Cardiac muscle cell (in vitro differentiated cells and primary cell): ENCODE results near the gene DOK7. TPM values are rescaled to one million over a fixed set of nuclear protein-coding genes. Genes with fewer than 3 reads are reported as not detected.

ENCODE experiments used
- DNase-seq, 2 donors: peaks; one replicate each; pipeline versions ENCODE4 v3.0.0 to v3.0.0-alpha.2; 2010 to 2017; ENCODE audit warnings: low read depth in 1 of 2, low spot score in 1 of 2
- H3K27ac ChIP-seq: fragments of 200-600 bp; sonication (generic); 2 replicates; pipeline ENCODE4 v1.5.1; 2016
- H3K27me3 ChIP-seq: fragments of 200-600 bp; sonication (generic); 2 replicates; pipeline ENCODE4 v1.6.0; 2016; ENCODE audit warnings: control low read depth
- H3K36me3 ChIP-seq: fragments of 200-600 bp; sonication (generic); 2 replicates; pipeline ENCODE4 v1.5.1; 2016; ENCODE audit warnings: control low read depth
- H3K4me1 ChIP-seq: fragments of 200-600 bp; sonication (generic); 2 replicates; pipeline ENCODE4 v1.8.1; 2017; ENCODE audit warnings: low read depth, mild to moderate bottlenecking, mixed run types
- H3K4me3 ChIP-seq: fragments of 200-600 bp; sonication (generic); 2 replicates; pipeline ENCODE4 v1.5.1; 2016; ENCODE audit warnings: mild to moderate bottlenecking
- H3K9me3 ChIP-seq: fragments of 200-600 bp; sonication (generic); 2 replicates; pipeline ENCODE4 v1.5.1; 2017; ENCODE audit warnings: low read depth, mild to moderate bottlenecking, control low read depth
- CTCF ChIP-seq: IDR thresholded peaks from 2 replicates; pipeline ENCODE4 v1.5.1; 2012; ENCODE audit warnings: low read depth, mild to moderate bottlenecking, low read length
- polyA plus RNA-seq: library from polyadenylated mRNA; unstranded; fragments of >200 nt; fragmentation: Nextera tagmentation; extraction: Ambion mirVana; gene quantifications from 2 replicates; pipeline ENCODE4 v1.2.1, GENCODE V29; 2016
- total RNA-seq: library from RNA; depleted of rRNA; stranded (reverse); fragments of >200 nt; gene quantifications from 2 replicates; pipeline ENCODE4 v1.2.3, GENCODE V29; 2016

The DOK7 gene
- total and polyA plus RNA-seq, 2 experiments from 2014 or later, result 14.4 to 18.0 TPM

DNA sequence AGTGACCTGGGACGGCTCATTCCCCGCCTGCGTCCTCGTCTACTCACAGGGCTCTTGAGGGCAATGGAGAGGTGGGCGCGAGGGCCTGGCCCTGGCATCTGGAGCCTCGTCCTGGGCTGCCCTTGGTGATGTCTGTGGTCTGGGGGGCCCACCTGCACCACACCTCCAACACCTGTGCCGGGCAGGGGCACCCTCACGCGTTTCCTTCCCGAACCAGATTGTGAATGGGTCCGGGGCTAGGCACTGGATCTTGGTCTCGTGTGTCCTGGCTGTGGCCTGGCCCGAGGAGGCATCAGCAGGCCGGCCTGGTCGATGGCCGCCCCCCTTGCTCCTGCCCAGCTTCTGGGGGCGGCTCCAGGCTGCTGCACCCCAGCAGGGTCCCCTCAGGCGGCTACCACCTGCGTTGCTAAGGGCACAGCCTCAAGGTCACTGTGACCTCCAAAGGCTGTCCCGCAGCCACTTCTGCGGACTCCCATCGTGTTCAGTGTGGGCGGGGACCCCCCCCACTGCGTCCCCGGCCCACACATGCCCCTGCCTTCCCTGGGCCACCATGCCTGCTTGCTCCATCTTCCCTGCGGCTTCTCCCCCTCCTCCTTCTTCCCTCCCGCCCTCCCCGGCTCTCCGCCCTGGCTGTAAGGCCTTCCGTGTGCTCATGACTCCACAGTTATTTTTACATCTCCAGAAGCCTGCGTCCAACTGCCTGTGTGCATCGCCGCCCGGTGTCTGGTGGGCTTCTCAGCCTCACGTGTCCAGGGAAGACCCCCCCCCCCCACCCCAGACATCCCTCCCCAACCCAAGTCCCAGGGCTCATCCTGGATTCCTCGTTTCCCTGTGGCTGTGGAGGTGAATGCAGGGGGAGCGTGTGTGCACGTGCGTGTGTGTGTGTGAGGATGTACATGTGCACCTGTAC lies 3.8 kb downstream of the DOK7 start:
- no peak for DNase-seq
- H3K36me3 ChIP-seq, result no peaks in the 10 kb centered on the region
- peaks cover 18% of the 10 kb centered on the region for H3K4me1 ChIP-seq
- H3K27ac ChIP-seq, result no peak overlapping the region
- no peaks in the 10 kb centered on the region for H3K27me3 ChIP-seq
- H3K9me3 ChIP-seq, result no peaks in the 10 kb centered on the region
- TF ChIP-seq CTCF, result no peak
- H3K4me3 ChIP-seq, result no peak overlapping the region

DNA sequence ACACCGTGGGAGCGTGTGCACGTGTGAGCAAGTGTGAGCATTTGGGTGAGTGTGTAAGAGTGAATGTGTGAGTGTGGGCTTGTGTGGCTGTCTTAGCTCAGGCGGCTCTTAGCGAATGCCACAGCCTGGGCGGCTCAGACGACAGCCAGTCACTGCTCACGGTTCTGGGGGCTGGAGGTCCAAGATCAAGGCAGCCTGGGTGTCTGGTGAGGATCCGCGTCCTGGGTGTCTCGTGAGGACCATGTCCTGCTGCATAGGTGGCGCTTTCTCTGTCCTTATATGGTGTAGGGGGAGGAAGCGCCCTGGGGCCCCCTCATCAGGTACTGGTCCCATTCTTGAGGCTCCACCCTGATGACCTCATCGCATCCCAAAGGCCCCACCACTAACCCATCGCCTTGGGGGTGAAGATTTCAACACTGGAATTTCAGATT lies 4.5 kb downstream of the DOK7 start:
- H3K9me3 ChIP-seq, result no peaks in the 10 kb centered on the region
- no peak overlapping the region for H3K4me3 ChIP-seq
- H3K27me3 ChIP-seq, result no peaks in the 10 kb centered on the region
- no peak for TF ChIP-seq CTCF
- H3K27ac ChIP-seq, result no peak overlapping the region
- no peak for DNase-seq
- peaks cover 18% of the 10 kb centered on the region for H3K4me1 ChIP-seq
- H3K36me3 ChIP-seq, result no peaks in the 10 kb centered on the region

- no peak for TF ChIP-seq CTCF
- H3K4me3 ChIP-seq, result no peak overlapping the region
- H3K27ac ChIP-seq, result no peak overlapping the region
- no peak for DNase-seq
- no peaks in the 10 kb centered on the region for H3K9me3 ChIP-seq
- H3K36me3 ChIP-seq, result no peaks in the 10 kb centered on the region
- H3K27me3 ChIP-seq, result no peaks in the 10 kb centered on the region
- H3K4me1 ChIP-seq, result peaks cover 18% of the 10 kb centered on the region
Observed at GRCh38 chr4:3468154-3468553, 5.0 kb downstream of the DOK7 start.

- Histone ChIP-seq H3K27me3 (no peaks in the 10 kb centered on the region), H3K4me1 (peaks cover 18% of the 10 kb centered on the region), H3K27ac (no peak overlapping the region), H3K4me3 (no peak overlapping the region), H3K9me3 (no peaks in the 10 kb centered on the region), H3K36me3 (no peaks in the 10 kb centered on the region)
- no peak for DNase-seq
- TF ChIP-seq CTCF, result no peak
Observed at GRCh38 chr4:3468804-3469203, 5.7 kb downstream of the DOK7 start.

- Histone ChIP-seq H3K27ac (no peak overlapping the region), H3K27me3 (no peaks in the 10 kb centered on the region), H3K4me3 (no peak overlapping the region), H3K9me3 (no peaks in the 10 kb centered on the region), H3K4me1 (peaks cover 18% of the 10 kb centered on the region), H3K36me3 (no peaks in the 10 kb centered on the region)
- no peak for TF ChIP-seq CTCF
- no peak for DNase-seq
Observed at GRCh38 chr4:3469386-3470243, 6.5 kb downstream of the DOK7 start.
